GM12865 (cell line): Measurements from ENCODE around the gene FAM174C.

Experiments used
- DNase-seq: peaks from one replicate; pipeline ENCODE4 v3.0.0; 2010; ENCODE audit warnings: low read depth
- H3K4me3 ChIP-seq: 2 replicates; pipeline ENCODE4 v1.5.1; 2011; ENCODE audit warnings: mild to moderate bottlenecking, low read depth, low read length, control low read depth
- CTCF ChIP-seq: IDR thresholded peaks from 2 replicates; pipeline ENCODE4 v1.5.1; 2011; ENCODE audit warnings: low read length, control low read depth, low read depth, inconsistent platforms; ENCODE audit not compliant: insufficient read depth; ENCODE audit errors: missing control alignments

The FAM174C gene

DNA sequence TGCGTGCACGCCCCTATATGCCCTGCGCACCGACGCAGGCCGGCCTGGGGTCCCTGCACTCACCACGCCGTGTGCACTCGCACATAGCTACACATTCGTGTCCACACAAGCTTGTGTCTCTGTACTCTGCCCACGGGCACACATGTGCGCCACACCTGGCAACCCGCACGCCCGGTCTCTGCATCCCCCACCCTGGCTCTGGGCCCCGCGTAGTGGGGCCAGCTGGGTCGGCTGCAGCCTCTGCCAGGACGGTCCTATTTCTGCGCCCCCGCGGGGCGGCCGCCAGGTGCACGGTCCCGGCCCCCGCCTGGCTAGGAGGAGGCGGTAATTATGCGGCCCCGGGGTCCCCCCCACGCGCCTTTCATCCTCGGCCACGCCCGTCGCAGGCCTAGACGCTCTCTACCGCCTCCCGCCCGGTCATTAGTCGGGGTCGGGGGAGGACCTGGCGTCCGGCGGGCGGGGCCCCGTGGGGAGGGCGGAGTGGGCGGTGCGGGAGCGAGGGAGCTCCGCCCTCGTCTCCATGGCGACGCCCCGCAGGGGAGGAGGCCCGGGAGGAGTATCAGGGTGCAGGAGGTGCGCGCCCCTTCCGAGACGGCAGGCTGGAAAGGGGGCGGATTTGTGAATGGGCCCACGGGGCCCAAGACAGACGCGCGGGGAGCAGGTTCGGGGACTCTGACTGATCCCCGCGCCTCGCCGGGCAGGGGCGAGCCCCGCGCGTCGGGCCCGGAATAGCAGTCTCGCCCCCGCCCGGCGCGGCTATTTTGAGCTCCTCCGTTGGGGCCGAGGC lies 9.0 kb upstream of the FAM174C start:
- DNase-seq = peak; percentile 93
- H3K4me3 ChIP-seq = peak overlapping the region; percentile 55
- TF ChIP-seq CTCF = no peak

- peak; percentile 69 for DNase-seq
- TF ChIP-seq CTCF = peak; percentile 92
- H3K4me3 ChIP-seq = peak overlapping the region; percentile 55
Observed at GRCh38 chr19:1266916-1267476, 8.3 kb upstream of the FAM174C start.

DNA sequence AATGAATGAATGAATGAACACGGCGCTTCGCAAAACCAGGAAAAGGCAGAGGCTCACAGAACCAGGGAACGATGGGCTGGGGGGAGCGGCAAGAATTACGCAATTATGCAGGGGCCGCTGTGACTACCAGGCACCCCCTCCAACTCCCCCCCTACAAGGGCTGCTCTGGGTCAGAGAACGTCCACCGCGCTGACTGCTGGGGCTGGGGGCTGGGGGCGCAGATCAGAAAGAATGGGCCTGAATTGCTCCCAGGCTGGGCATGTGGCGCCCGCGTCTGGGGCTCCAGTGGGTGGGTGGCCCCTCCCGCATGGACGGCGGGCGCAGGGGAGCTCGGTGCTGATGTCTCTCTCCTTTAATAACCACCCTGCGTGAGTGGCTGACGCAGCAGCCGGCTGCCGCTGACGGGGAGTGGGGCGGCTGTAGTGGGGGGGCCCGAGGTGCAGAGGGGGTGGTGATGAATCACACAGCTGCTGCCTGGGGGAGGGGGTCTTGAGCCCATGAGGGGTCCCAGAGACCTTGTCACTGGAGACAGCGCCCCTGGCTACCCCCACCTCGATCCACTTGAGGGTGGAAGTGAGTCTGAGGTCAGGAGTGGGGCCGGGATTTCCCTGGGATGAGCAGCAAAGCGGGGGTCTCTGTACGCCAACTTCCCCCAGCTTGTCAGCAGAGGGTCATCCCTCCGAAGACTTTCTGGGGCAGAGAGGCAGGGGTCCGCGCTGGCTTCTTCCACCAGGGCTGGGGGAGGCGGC lies 7.7 kb upstream of the FAM174C start:
- no peak overlapping the region; the same call in 1 of the 2 replicates for H3K4me3 ChIP-seq
- no peak for TF ChIP-seq CTCF
- DNase-seq = no peak

DNA sequence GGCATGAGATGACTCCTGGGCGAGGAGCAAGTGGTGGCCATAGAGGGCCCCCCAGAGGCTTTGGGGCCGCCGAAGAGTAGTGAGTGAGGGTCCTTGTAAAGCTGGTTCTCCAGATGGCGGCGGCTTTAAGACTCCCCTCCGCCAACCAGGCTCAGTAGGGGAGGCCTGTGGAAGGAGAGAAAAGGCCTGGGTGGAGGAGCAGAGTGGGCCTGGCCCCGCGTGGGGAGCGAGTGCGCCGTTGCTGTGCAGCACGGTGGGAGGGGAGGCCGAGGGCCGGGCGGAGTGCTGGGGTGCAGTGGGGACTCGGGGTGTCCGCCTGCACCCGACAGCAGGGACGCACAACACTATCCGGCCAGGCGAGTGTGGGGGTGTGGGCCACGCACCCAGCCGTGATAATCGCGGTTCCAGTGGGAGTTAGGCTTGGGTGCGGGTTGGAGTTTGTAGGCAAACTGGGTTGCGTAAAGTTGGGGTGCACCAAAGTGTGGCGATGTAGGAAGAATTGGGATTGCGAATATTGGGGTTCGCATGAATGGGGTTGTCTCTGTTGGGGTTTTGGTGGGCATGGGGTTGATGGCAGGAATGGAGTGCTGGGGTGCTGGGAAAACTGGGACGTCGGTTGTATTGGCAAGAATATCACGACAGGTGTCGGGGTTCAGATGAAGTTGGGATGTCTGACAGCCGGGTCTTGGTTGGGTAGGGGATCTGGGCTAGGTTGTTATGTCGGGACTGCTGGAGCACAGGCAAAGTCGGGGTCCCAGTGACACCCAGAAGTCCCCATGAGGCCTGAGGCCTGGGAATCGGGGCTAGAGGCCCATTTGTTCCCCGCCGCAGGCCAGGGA lies 6.9 kb upstream of the FAM174C start:
- H3K4me3 ChIP-seq = peak overlapping the region; percentile 25
- DNase-seq = no peak
- no peak for TF ChIP-seq CTCF

DNA sequence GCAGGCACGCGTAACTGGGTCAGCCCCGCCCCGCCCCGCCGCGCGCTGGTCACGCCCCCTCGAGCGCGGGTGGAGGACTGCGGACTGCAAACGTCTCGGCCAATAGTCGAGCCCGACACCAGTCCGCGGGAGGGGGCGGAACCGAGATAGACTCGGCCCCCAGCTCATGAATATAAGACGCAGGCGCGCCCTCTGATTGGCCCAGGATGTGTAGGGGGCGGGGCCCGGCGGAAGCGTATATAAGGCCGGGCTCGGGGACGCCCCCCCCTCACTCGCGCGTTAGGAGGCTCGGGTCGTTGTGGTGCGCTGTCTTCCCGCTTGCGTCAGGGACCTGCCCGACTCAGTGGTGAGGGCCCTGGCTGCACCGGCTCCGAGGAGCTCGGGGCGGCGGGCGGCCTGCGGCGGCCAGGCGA lies 6.3 kb upstream of the FAM174C start, which contains the start of gene CIRBP:
Gene CIRBP, plus strand, starts transcription at position 268 of the 413 bp plus-strand sequence. CDS start 1,602 bp downstream, outside the sequence.
- TF ChIP-seq CTCF = no peak
- peak; percentile 100 for DNase-seq
- peak within 1 kb of the TSS; percentile 98 for H3K4me3 ChIP-seq

- peak; percentile 92 for DNase-seq
- TF ChIP-seq CTCF = no peak
- H3K4me3 ChIP-seq = peak overlapping the region; percentile 98
Observed at GRCh38 chr19:1269478-1270212, 5.7 kb upstream of the FAM174C start.
